Pancreas (tissue), 10 donors: ENCODE measurements around the gene IGSF1. TPM values are rescaled to one million over a fixed set of nuclear protein-coding genes. Genes with fewer than 3 reads are reported as not detected.
A peak's percentile ranks its signal among the peaks of the same experiment; 100 is the strongest.

ENCODE experiments used
- ATAC-seq, 4 donors: fragments of 200-7000 bp; cut with Tn5 transposase; one replicate each; pipeline versions ENCODE4 v1.8.0 to v1.9.1; 2020; ENCODE audit warnings: mild to moderate bottlenecking in 4 of 4, moderate library complexity in 4 of 4
- DNase-seq, 6 donors: peaks; one replicate each; pipeline ENCODE4 v3.0.0-alpha.2; 2020
- FAIRE-seq: peaks from 2 replicates; lab custom pipeline; 2012; peaks lifted over from hg19 to GRCh38; lab: Jason Lieb, UNC
- H3K27ac ChIP-seq, 4 donors: fragments of 200-600 bp; sonication (generic); 1 replicate in 3 of 4; 2 replicates in 1 of 4; pipeline versions ENCODE4 v1.5.0 to v1.8.0; 2020
- H3K27me3 ChIP-seq, 4 donors: fragments of 200-600 bp; one replicate each; pipeline ENCODE4 v1.8.0; 2021
- H3K36me3 ChIP-seq, 3 donors: fragments of 200-600 bp; sonication (generic) in 1 of 3; one replicate each; pipeline versions ENCODE4 v1.5.0 to v1.8.0; 2020 to 2021
- H3K4me1 ChIP-seq, 3 donors: fragments of 200-600 bp; one replicate each; pipeline ENCODE4 v1.8.0; 2021
- H3K4me3 ChIP-seq, 4 donors: fragments of 200-600 bp; sonication (generic) in 2 of 4; one replicate each; pipeline versions ENCODE4 v1.5.0 to v1.8.0; 2020 to 2021
- H3K9me3 ChIP-seq, 4 donors: fragments of 200-600 bp; one replicate each; pipeline ENCODE4 v1.8.0; 2021
- WGBS, 2 donors: extraction: QIAGEN DNeasy Blood & Tissue Kit; methylation state at CpG; one replicate each; pipeline ENCODE4 v1.1.7; 2013; 5-methylcytosine and 5-hydroxymethylcytosine counted together
- intact Hi-C, 3 donors: fragments of 100-400 bp; cut with DNase I; formaldehyde crosslinking; loops; one replicate each; pipeline versions ENCODE4 v1.11.1 to v1.14.2; 2022
- polyA plus RNA-seq, 2 donors: library from polyadenylated mRNA; stranded (reverse); fragments of 200-250 nt; gene quantifications; one replicate each; pipeline ENCODE4 v1.2.3, GENCODE V29; 2013
- total RNA-seq, 6 donors: library from RNA; stranded (reverse); fragmentation: NEBNext Ultra II Directional in 4 of 6; extraction: Animal tissue kit (Norgen Biotek cat#: 25700) in 4 of 6; gene quantifications; one replicate each; pipeline versions ENCODE4 v1.2.1 to v1.2.4, GENCODE V29; 2021 to 2023
- TF ChIP-seq, protein P1 (sequence below), 4 donors: fragments of 200-600 bp; sonication (generic) in 3 of 4; IDR thresholded peaks; one replicate each; pipeline versions ENCODE4 v1.5.0 to v1.8.0; 2021; ENCODE audit warnings: antibody characterized with exemption in 4 of 4
- donor health status: healthy with polysubstance abuse.
- donor health status: DM: no; HTN: no; CAD: no; lungs with moderate emphysema.
- donor health status: DM: no; HTN: no; CAD: no.
- donor health status: control.
- donor health status: control.
- donor health status: Bipolar disorder and iron deficiency.
- donor health status: DM: yes; HTN: yes; CAD: no.
- donor health status: DM: no; HTN: no; CAD: no.
- donor health status: DM: no; HTN: no; CAD: no.
- donor health status: DM: yes; HTN: yes; CAD: no.

IGSF1 gene
- total and polyA plus RNA-seq, 8 donors, result 0.38 to 2.0 (median 1.2) TPM

DNA sequence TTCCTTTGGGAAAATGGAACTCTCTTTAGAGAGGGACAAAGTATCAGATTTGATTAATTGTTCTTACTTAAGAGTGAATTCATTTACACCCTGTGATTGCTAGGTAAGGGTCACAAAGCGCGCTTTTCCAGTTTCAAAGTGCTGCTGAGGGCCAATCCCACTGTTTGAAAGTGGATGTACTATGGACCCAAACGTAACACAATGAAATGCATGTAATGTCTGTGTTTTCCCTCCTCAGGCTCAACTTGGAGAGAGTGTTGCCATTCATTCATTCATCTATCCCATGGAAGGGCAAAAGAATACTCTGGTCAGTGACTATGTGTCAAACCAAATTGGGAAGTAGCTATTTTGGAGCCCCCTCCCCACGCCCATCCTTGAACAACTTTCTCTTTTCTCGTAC, 16.1 kb downstream of the IGSF1 start:
- Histone ChIP-seq H3K27me3 (no peaks in the 10 kb centered on the region), H3K9me3 (no peaks in the 10 kb centered on the region), H3K27ac (no peak overlapping the region), H3K4me1 (no peaks in the 10 kb centered on the region), H3K36me3 (no peaks in the 10 kb centered on the region), H3K4me3 (no peak overlapping the region)
- intact Hi-C loops, result no loop called here
- FAIRE-seq (no peak), ATAC-seq (no peak), DNase-seq (no peak)
- TF ChIP-seq, protein P1, sequence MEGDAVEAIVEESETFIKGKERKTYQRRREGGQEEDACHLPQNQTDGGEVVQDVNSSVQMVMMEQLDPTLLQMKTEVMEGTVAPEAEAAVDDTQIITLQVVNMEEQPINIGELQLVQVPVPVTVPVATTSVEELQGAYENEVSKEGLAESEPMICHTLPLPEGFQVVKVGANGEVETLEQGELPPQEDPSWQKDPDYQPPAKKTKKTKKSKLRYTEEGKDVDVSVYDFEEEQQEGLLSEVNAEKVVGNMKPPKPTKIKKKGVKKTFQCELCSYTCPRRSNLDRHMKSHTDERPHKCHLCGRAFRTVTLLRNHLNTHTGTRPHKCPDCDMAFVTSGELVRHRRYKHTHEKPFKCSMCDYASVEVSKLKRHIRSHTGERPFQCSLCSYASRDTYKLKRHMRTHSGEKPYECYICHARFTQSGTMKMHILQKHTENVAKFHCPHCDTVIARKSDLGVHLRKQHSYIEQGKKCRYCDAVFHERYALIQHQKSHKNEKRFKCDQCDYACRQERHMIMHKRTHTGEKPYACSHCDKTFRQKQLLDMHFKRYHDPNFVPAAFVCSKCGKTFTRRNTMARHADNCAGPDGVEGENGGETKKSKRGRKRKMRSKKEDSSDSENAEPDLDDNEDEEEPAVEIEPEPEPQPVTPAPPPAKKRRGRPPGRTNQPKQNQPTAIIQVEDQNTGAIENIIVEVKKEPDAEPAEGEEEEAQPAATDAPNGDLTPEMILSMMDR (IDR thresholded peaks at IDR 0.05), result no peak
- WGBS, 2 donors, result 80 to 92% methylated on average over 5 of the region's 5 CpGs

DNA sequence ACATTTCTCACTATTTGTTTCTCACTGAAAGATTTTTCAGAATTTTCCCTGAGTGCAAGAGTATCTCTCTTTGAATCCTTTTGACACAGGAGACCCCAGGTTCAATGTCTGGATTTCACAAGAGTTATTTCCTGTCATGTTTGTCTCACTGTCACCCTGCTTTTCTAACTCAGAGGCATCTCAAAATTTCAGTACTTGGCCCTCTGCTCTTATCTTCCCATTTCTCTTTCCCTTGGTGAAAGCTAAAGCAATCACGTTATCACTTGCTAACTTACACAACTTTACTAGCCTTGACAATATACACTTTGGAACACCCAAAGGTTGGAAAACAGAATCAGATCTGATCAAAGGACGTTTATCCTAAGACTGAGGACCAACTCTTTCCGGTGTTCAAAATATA, 17.3 kb downstream of the IGSF1 start:
- no peak overlapping the region for H3K27ac ChIP-seq
- ATAC-seq (no peak), FAIRE-seq (no peak), DNase-seq (no peak)
- intact Hi-C loops, result no loop called here
- TF ChIP-seq, protein P1 (IDR thresholded peaks at IDR 0.05), result no peak
- 30 to 41% methylated on average over 3 of the region's 3 CpGs for WGBS, 2 donors
- no peaks in the 10 kb centered on the region for H3K9me3 ChIP-seq
- H3K27me3 ChIP-seq, result no peaks in the 10 kb centered on the region
- H3K4me3 ChIP-seq, result no peak overlapping the region
- no peaks in the 10 kb centered on the region for H3K4me1 ChIP-seq
- H3K36me3 ChIP-seq, result no peaks in the 10 kb centered on the region

DNA sequence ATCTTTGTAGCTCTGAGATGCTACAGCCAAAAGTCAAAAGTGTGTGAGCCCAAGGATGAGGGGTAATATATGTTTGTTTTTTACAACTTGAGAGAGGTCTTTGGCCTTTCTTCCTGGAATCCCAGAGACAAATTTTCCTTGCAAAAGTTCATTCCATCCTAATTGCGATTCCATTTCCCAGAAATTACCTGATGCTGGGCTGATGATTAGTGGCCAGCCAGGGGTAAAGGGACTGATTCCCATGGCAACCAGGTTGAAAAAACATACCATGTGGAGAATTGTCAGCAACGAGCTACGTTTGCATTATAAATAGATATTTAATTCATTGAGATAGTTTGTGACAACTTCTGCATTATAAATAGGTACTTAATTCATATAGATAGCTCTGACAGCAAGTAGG, 17.8 kb downstream of the IGSF1 start:
- DNase-seq (no peak), FAIRE-seq (no peak)
- TF ChIP-seq, protein P1 (IDR thresholded peaks at IDR 0.05), result no peak

DNA sequence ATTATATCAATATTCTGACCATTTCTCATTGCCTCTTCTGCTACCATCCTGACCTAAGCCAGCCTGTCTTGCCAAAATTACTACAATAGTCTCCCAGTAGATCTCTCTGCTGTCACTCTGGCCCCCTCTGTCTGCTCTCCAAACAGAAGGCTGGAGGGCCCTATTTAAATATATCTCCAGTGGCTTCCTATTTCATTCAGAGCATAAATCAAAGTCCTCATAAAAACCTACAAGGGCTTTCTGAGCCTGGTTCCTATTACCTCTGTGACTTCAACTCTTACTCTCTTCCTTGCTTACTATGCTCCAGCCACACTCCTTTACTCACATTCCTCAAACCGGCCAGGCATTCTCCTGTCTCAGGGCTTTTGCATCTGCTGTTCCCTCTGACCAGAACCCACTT, 19.0 kb downstream of the IGSF1 start:
- no peaks in the 10 kb centered on the region for H3K36me3 ChIP-seq
- TF ChIP-seq, protein P1 (IDR thresholded peaks at IDR 0.05), result no peak
- H3K9me3 ChIP-seq, result no peaks in the 10 kb centered on the region
- no peak for DNase-seq
- no peaks in the 10 kb centered on the region for H3K4me1 ChIP-seq
- no peak overlapping the region for H3K4me3 ChIP-seq
- ATAC-seq, result no peak
- H3K27me3 ChIP-seq, result no peaks in the 10 kb centered on the region
- intact Hi-C loops, result no loop called here
- no peak for FAIRE-seq
- 16 to 71% methylated on average over 1 of the region's 1 CpG for WGBS, 2 donors
- no peak overlapping the region for H3K27ac ChIP-seq

More for the DNA sequence above, 17.8 kb downstream of the IGSF1 start:
- H3K4me3 ChIP-seq, result no peak overlapping the region
- intact Hi-C loops, result no loop called here
- H3K4me1 ChIP-seq, result no peaks in the 10 kb centered on the region
- H3K9me3 ChIP-seq, result no peaks in the 10 kb centered on the region
- H3K27ac ChIP-seq, result no peak overlapping the region
- no peak for ATAC-seq
- 25 to 27% methylated on average over 3 of the region's 3 CpGs for WGBS, 2 donors
- no peaks in the 10 kb centered on the region for H3K36me3 ChIP-seq
- no peaks in the 10 kb centered on the region for H3K27me3 ChIP-seq

DNA sequence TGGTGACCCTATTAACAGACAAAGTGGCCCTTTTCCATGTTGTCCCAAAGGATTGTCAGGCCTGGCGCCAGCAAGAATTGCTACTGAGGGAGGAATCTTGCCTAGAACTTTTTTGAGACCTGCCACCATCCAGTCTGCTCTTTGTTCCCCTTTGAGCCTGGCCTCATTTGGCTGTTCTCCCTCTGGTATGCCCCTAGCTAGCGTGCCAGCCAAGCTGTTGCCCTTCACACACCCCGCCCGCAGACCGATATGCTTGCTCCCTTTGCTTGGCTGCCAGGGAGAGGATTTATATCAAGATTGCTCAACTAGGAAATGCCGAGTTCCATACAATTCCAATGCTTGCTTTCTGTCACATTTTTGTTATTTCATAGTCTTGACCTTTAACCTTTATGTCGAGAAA, 24.4 kb downstream of the IGSF1 start:
- Histone ChIP-seq H3K27me3 (no peaks in the 10 kb centered on the region), H3K4me1 (peaks cover 0 to 6% (median 5%) of the 10 kb centered on the region in 3 donors), H3K27ac (peak overlapping the region in 1 of 4 donors; percentile 9), H3K4me3 (no peak overlapping the region), H3K36me3 (no peaks in the 10 kb centered on the region), H3K9me3 (no peaks in the 10 kb centered on the region)
- TF ChIP-seq, protein P1 (IDR thresholded peaks at IDR 0.05), result no peak
- FAIRE-seq (no peak), DNase-seq (peak in 4 of 6 donors; percentile 33 to 71 (median 58)), ATAC-seq (peak; percentile 62 to 82 (median 79))
- WGBS, 2 donors, result 38 to 40% methylated on average over 7 of the region's 7 CpGs
- intact Hi-C loops, result no loop called here
